MCF 10A (cell line): ENCODE results near the gene CABYR. TPM values are rescaled to one million over a fixed set of nuclear protein-coding genes. Genes with fewer than 3 reads are reported as not detected.

Experiments used
- BruUV-seq: library from RNA; stranded (reverse); fragments of 400-500 nt; replicated peaks from 2 replicates; lab custom pipeline; 2021; lab: Mats Ljungman, UMichigan
- CTCF ChIA-PET: fragments of 300-600 bp; sonication (Branson Sonifier 250); formaldehyde crosslinking; extraction: SDS; loops from one replicate; lab custom pipeline; 2021; ENCODE audit warnings: antibody characterized with exemption, inconsistent platforms; lab: Yijun Ruan, JAX
- POLR2A ChIA-PET: fragments of 300-600, 350-650 bp; sonication (Branson Sonifier 250); formaldehyde crosslinking; extraction: SDS; loops from one replicate; lab custom pipeline; 2020; ENCODE audit warnings: antibody characterized with exemption, inconsistent platforms; lab: Yijun Ruan, JAX
- DNase-seq: peaks from one replicate; pipeline ENCODE4 v3.0.0-alpha.2; 2018; ENCODE audit not compliant: unreplicated experiment
- H3K27ac Mint-ChIP-seq: one replicate; pipeline ENCODE4 v1.8.0; 2022; ENCODE audit warnings: mild to moderate bottlenecking, low read depth, mixed read lengths; ENCODE audit not compliant: unreplicated experiment
- H3K27me3 Mint-ChIP-seq: one replicate; pipeline ENCODE4 v1.8.0; 2022; ENCODE audit warnings: mixed read lengths; ENCODE audit not compliant: insufficient read depth, unreplicated experiment
- H3K36me3 Mint-ChIP-seq: one replicate; pipeline ENCODE4 v1.8.0; 2022; ENCODE audit warnings: mild to moderate bottlenecking, moderate library complexity, mixed read lengths; ENCODE audit not compliant: insufficient read depth, unreplicated experiment
- H3K4me1 Mint-ChIP-seq: one replicate; pipeline ENCODE4 v1.8.0; 2022; ENCODE audit warnings: mixed read lengths; ENCODE audit not compliant: insufficient read depth, unreplicated experiment
- H3K4me3 Mint-ChIP-seq: one replicate; pipeline ENCODE4 v1.8.0; 2022; ENCODE audit warnings: mild to moderate bottlenecking, moderate library complexity, mixed read lengths; ENCODE audit not compliant: unreplicated experiment
- H3K9me3 Mint-ChIP-seq: one replicate; pipeline ENCODE4 v1.8.0; 2022; ENCODE audit warnings: mixed read lengths; ENCODE audit not compliant: unreplicated experiment
- CTCF ChIP-seq: fragments of 200-600 bp; IDR thresholded peaks from one replicate; pipeline ENCODE4 v1.8.0; 2022; ENCODE audit warnings: antibody characterized with exemption, mild to moderate bottlenecking; ENCODE audit not compliant: unreplicated experiment
- intact Hi-C: fragments of 100-400 bp; cut with micrococcal nuclease; formaldehyde crosslinking; loops from 2 replicates; pipeline ENCODE4 v1.14.1; 2022
- total RNA-seq: library from RNA; stranded (reverse); gene quantifications from 2 replicates; pipeline ENCODE4 v1.2.3, GENCODE V29; 2022

The CABYR gene
- total RNA-seq, 1 experiment from 2014 or later, result 3.0 TPM

DNA sequence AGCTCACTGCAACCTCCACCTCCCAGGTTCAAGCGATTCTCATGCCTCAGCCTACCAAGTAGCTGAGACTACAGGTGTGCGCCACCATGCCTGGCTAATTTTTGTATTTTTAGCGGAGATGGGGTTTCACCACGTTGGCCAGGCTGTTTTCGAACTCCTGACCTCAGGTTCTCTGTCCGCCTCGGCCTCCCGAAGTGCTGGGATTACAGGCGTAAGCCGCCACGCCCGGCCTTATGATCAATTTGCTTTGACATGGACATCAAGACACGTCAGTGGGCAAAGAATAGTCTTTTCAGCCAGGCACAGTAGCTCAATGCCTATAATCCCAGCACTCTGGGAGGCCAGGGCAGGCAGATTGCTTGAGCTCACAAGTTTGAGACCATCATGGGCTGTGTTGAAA is 48.0 kb upstream of the CABYR start:
- Mint-ChIP-seq H3K27ac (no peak overlapping the region), H3K4me3 (no peak overlapping the region), H3K9me3 (no peaks in the 10 kb centered on the region), H3K27me3 (no peaks in the 10 kb centered on the region), H3K4me1 (no peaks in the 10 kb centered on the region), H3K36me3 (no peaks in the 10 kb centered on the region)
- ChIA-PET POLR2A (no interaction called here), CTCF (interaction anchor here (0.5 kb wide), 1 partner anchor 170 kb away, joined by 3 read pairs; no protein-coding TSS in a partner anchor)
- no peak for DNase-seq
- no peak for TF ChIP-seq CTCF
- no TSS peak for BruUV-seq
- intact Hi-C loops, result no loop called here

DNA sequence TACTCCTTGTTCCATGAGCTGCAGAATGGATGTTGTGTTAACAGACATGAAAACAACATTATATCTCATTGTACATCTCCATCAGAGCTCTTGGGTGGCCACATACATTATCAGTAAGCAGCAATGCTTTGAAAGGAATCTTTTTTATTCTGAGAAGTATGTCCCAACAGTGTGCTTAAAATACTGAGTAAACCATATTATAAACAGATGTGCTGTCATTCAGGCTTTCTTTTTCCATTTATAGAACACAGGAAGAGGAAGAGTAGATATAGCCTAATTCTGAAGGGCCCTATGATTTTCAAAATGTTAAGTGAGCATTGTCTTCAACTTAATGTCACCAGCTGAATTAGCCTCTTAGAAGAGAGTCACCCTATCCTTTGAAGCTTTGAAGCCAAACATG is 44.3 kb upstream of the CABYR start:
- BruUV-seq, result no TSS peak
- intact Hi-C loops, result no loop called here
- no peak for DNase-seq
- Mint-ChIP-seq H3K27me3 (no peaks in the 10 kb centered on the region), H3K4me1 (no peaks in the 10 kb centered on the region), H3K9me3 (no peaks in the 10 kb centered on the region), H3K4me3 (no peak overlapping the region), H3K36me3 (no peaks in the 10 kb centered on the region), H3K27ac (no peak overlapping the region)
- ChIA-PET CTCF (interaction anchor here (0.6 kb wide), 1 partner anchor 1008 kb away, joined by 3 read pairs; no protein-coding TSS in a partner anchor), POLR2A (interaction anchor here (1.0 kb wide), 1 partner anchor 11 kb away, joined by 6 read pairs; no protein-coding TSS in a partner anchor)
- TF ChIP-seq CTCF, result no peak

GRCh38 chr18:24095976-24096375 is 42.9 kb upstream of the CABYR start:
- TF ChIP-seq CTCF, result no peak
- no peaks in the 10 kb centered on the region for H3K27me3 Mint-ChIP-seq
- intact Hi-C loops, result no loop called here
- H3K27ac Mint-ChIP-seq, result no peak overlapping the region
- no peaks in the 10 kb centered on the region for H3K4me1 Mint-ChIP-seq
- no peaks in the 10 kb centered on the region for H3K36me3 Mint-ChIP-seq
- BruUV-seq, result no TSS peak
- no peak for DNase-seq
- no peak overlapping the region for H3K4me3 Mint-ChIP-seq
- ChIA-PET CTCF (interaction anchor here (0.6 to 0.9 kb wide), 3 partner anchors 11 to 149 kb away, joined by 3 read pairs; no protein-coding TSS in a partner anchor), POLR2A (no interaction called here)
- H3K9me3 Mint-ChIP-seq, result no peaks in the 10 kb centered on the region

DNA sequence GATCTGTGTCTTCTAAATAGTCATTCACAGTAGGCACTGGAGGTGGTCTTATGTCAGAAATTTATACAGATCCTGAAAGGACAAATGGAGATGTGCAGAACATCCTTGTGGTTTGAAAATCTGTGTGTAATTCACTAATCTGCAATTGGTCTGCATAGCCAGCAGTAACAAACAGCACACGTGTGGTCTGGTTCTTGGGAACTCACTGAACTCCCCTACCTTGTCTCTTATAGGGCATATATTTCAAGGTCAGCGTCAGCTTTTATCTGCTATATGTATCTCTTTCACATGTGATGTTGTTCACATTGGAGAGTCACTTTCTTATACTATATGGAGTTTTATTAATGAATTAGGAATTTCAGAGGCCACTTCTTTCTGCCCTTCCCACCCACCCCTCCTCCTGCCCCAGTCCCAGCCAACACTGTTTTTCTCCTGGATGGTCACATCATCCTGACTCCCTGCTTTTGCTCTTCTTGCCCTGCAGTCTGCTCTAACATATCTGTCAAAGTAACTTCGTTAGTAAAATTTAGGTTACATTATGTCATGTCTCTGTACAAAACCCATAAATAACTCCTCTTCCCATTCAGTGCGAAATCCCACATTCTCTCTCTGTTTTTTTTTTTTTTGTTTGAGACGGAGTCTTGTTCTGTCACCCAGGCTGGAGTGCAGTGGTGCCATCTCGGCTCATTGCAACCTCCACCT is 35.4 kb upstream of the CABYR start:
- Mint-ChIP-seq H3K36me3 (peaks cover 5% of the 10 kb centered on the region), H3K4me3 (no peak overlapping the region), H3K4me1 (peaks cover 1% of the 10 kb centered on the region), H3K27ac (no peak overlapping the region), H3K9me3 (no peaks in the 10 kb centered on the region), H3K27me3 (no peaks in the 10 kb centered on the region)
- POLR2A ChIA-PET, result no interaction called here
- BruUV-seq, result no TSS peak
- intact Hi-C loops, result no loop called here
- no peak for DNase-seq
- CTCF ChIA-PET, result no interaction called here
- no peak for TF ChIP-seq CTCF
